ENCODE measurements around the gene MMD. TPM values are rescaled to one million over a fixed set of nuclear protein-coding genes. Genes with fewer than 3 reads are reported as not detected.

MMD gene
- total and polyA plus RNA-seq, 2 of the 13 experiments (the other 11 are each of a cell fraction or from before 2014, with no cell fraction given): 121 to 225 TPM

DNA sequence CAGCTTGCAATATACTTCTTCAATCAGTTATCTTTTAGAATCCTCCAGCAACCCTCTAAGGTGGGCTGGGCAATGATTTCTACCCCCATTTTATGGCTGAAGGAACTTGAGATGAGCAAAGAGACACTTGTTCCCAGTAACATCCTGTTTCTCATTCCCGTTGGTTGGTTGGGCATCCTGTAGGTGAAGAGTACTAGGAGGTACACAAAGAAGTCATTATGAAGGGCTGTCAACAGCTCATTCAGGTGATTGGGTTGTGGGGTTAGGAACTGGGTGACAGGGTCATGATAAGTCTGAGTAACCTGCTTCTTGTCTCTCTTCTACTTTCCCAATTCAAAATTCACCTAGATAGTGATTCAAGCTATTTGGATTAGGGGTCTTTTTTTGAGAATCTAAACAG, 76.5 kb downstream of the MMD start (continued):
- TF ChIP-seq, protein P1, sequence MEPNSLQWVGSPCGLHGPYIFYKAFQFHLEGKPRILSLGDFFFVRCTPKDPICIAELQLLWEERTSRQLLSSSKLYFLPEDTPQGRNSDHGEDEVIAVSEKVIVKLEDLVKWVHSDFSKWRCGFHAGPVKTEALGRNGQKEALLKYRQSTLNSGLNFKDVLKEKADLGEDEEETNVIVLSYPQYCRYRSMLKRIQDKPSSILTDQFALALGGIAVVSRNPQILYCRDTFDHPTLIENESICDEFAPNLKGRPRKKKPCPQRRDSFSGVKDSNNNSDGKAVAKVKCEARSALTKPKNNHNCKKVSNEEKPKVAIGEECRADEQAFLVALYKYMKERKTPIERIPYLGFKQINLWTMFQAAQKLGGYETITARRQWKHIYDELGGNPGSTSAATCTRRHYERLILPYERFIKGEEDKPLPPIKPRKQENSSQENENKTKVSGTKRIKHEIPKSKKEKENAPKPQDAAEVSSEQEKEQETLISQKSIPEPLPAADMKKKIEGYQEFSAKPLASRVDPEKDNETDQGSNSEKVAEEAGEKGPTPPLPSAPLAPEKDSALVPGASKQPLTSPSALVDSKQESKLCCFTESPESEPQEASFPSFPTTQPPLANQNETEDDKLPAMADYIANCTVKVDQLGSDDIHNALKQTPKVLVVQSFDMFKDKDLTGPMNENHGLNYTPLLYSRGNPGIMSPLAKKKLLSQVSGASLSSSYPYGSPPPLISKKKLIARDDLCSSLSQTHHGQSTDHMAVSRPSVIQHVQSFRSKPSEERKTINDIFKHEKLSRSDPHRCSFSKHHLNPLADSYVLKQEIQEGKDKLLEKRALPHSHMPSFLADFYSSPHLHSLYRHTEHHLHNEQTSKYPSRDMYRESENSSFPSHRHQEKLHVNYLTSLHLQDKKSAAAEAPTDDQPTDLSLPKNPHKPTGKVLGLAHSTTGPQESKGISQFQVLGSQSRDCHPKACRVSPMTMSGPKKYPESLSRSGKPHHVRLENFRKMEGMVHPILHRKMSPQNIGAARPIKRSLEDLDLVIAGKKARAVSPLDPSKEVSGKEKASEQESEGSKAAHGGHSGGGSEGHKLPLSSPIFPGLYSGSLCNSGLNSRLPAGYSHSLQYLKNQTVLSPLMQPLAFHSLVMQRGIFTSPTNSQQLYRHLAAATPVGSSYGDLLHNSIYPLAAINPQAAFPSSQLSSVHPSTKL (CRISPR knock-in tag; IDR thresholded peaks at IDR 0.05): peak; percentile 21; the same call in 1 of the 2 replicates
- TF ChIP-seq POGK (CRISPR knock-in tag; conservative IDR thresholded peaks at IDR 0.05): no peak
- TF ChIP-seq ZNF335 (CRISPR knock-in tag; IDR thresholded peaks at IDR 0.05): no peak
- TF ChIP-seq GABPA (IDR thresholded peaks at IDR 0.05; ENCODE audit: low read depth, low read length): no peak
- TF ChIP-seq GABPA (CRISPR knock-in tag; IDR thresholded peaks at IDR 0.05; ENCODE audit: low read depth): no peak
- TF ChIP-seq ZNF547 (CRISPR knock-in tag; IDR thresholded peaks at IDR 0.05): no peak
- no peak for TF ChIP-seq ZNF468 (CRISPR knock-in tag; IDR thresholded peaks at IDR 0.05)
- TF ChIP-seq SYNCRIP (IDR thresholded peaks at IDR 0.05; ENCODE audit: insufficient read depth, low read depth, low read length): no peak
- TF ChIP-seq PRMT3 (CRISPR knock-in tag; IDR thresholded peaks at IDR 0.05; ENCODE audit: borderline replicate concordance, low read depth): no peak
- peak; percentile 67; the same call in 1 of the 2 replicates for TF ChIP-seq RXRB (CRISPR knock-in tag; IDR thresholded peaks at IDR 0.05; ENCODE audit: borderline replicate concordance)
- TF ChIP-seq PPARG (CRISPR knock-in tag; conservative IDR thresholded peaks at IDR 0.05): peak; percentile 67
- TF ChIP-seq ZZZ3 (CRISPR knock-in tag; IDR thresholded peaks at IDR 0.05; ENCODE audit: borderline replicate concordance): no peak
- TF ChIP-seq NR2C2 (CRISPR knock-in tag; IDR thresholded peaks at IDR 0.05; ENCODE audit: borderline replicate concordance): no peak
- no peak for TF ChIP-seq NCOR1 (IDR thresholded peaks at IDR 0.05; ENCODE audit: borderline replicate concordance, low read length)
- TF ChIP-seq ZNF136 (CRISPR knock-in tag; IDR thresholded peaks at IDR 0.05; ENCODE audit: low read depth): no peak
- no peak for TF ChIP-seq ZNF652 (CRISPR knock-in tag; IDR thresholded peaks at IDR 0.05; ENCODE audit: borderline replicate concordance, low read depth)
- no peak for TF ChIP-seq ZFP82 (CRISPR knock-in tag; IDR thresholded peaks at IDR 0.05; ENCODE audit: borderline replicate concordance)
- TF ChIP-seq RARA (CRISPR knock-in tag; IDR thresholded peaks at IDR 0.05): peak; percentile 62
- no peak for TF ChIP-seq SRSF1 (optimal IDR thresholded peaks at IDR 0.05; ENCODE audit: low read depth, low read length)
- no peak for TF ChIP-seq ZNF354B (CRISPR knock-in tag; IDR thresholded peaks at IDR 0.05)
- no peak for TF ChIP-seq TSC22D2 (CRISPR knock-in tag; IDR thresholded peaks at IDR 0.05; ENCODE audit: borderline replicate concordance)
- no peak for TF ChIP-seq NFATC3 (CRISPR knock-in tag; IDR thresholded peaks at IDR 0.05)
- TF ChIP-seq ETV5 (CRISPR knock-in tag; IDR thresholded peaks at IDR 0.05; ENCODE audit: borderline replicate concordance): peak; percentile 55; the same call in 1 of the 2 replicates
- no peak for TF ChIP-seq HDAC1 (CRISPR knock-in tag; IDR thresholded peaks at IDR 0.05)
- no peak for TF ChIP-seq MAFF (IDR thresholded peaks at IDR 0.05; ENCODE audit: low read depth, low read length)
- TF ChIP-seq ZNF761 (CRISPR knock-in tag; conservative IDR thresholded peaks at IDR 0.05): no peak
- no peak for TF ChIP-seq ZMYM2 (CRISPR knock-in tag; IDR thresholded peaks at IDR 0.05)
- no peak for TF ChIP-seq POLR2A (IDR thresholded peaks at IDR 0.05; ENCODE audit: insufficient read depth in 1 of 2, low read depth in 2 of 2, low read length in 2 of 2)
